D721Med (cell line): ENCODE measurements around the gene MTG2.

Experiments used
- DNase-seq: peaks from one replicate; pipeline ENCODE4 v3.0.0; 2011; ENCODE audit warnings: low spot score; ENCODE audit not compliant: insufficient read length
- FAIRE-seq: peaks from 2 replicates; lab custom pipeline; 2011; peaks lifted over from hg19 to GRCh38; lab: Jason Lieb, UNC
- TF ChIP-seq, protein P1 (sequence below): IDR thresholded peaks from 2 replicates; pipeline ENCODE4 v1.5.1; 2012; ENCODE audit warnings: mild to moderate bottlenecking, control low read depth; ENCODE audit not compliant: insufficient read depth; ENCODE audit errors: missing control alignments

Gene MTG2

DNA sequence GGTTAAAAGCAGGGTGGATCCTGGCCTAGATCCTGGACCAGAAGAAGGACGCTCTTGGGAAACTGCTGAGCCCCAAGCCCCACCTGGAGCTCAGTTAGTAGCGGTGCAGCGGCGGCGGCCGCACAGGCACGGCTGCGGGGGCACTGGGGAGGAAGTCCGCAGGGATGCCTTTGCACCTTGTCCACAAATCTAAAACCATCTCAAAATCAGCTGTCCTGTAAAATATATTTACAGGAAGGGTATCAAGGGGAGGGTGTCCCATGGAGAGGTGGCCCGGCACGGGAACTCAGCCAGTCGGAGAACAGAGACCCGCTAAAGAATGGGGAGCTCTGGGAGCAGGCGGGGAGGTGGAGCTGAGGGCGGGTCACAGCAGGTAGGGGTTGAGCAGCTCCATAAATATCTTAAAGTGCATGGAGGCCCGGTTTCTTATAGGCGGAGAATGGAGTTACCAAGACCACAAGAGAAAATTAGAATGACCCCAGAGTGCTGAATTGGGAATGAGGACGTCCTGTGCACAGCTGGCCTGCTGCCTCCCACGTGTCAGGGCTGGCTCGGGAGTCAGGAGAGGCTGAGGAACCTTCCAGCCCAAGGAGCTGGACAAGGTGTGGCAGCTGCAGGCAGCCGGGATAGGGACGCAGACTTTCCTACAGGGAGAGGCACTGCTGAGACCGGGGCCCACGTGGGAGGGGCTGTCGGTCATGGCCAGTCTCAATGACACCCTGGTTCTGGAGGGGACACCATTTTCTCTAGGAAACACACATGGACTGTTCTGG lies 8.0 kb downstream of the MTG2 start:
- DNase-seq, result no peak
- TF ChIP-seq, protein P1, sequence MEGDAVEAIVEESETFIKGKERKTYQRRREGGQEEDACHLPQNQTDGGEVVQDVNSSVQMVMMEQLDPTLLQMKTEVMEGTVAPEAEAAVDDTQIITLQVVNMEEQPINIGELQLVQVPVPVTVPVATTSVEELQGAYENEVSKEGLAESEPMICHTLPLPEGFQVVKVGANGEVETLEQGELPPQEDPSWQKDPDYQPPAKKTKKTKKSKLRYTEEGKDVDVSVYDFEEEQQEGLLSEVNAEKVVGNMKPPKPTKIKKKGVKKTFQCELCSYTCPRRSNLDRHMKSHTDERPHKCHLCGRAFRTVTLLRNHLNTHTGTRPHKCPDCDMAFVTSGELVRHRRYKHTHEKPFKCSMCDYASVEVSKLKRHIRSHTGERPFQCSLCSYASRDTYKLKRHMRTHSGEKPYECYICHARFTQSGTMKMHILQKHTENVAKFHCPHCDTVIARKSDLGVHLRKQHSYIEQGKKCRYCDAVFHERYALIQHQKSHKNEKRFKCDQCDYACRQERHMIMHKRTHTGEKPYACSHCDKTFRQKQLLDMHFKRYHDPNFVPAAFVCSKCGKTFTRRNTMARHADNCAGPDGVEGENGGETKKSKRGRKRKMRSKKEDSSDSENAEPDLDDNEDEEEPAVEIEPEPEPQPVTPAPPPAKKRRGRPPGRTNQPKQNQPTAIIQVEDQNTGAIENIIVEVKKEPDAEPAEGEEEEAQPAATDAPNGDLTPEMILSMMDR, result no peak
- FAIRE-seq, result no peak

DNA sequence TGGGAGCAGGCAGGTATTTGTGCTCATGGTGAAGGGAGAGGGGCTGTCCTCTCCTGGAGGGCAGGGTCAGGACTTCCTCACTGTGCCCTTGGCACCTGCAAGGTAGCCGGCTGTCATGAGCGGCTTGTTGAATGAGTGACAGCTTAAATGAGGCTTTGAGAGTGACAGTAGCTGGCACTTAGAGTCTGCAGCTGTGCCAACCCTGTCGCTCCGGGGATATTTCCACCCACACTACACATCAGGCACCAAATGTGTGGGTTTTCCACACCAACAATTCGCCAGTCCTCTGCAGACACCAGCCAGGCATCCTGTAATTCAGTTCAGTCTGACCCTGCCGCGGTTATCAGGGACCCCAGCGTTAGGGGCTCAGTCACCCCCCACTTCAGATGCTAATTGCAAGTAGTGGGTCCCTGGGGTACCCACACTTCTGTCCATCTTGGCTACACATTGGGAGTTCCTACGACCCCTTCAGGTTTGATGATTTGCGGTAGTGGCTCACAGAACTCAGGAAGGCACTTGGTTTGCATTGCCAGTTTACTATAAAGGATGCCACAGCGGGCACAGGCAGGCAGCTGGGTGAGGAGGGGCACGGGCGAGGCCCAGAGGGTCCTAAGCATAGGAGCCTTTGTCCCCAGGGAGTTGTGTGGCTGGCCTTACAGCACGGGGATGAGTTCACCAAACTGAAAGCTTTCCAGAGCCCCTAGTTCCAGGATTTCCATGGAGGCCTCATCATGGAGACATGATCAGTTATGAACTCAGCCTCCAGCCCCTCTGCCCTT lies 9.1 kb downstream of the MTG2 start:
- TF ChIP-seq, protein P1, result no peak
- FAIRE-seq, result no peak
- DNase-seq, result no peak

DNA sequence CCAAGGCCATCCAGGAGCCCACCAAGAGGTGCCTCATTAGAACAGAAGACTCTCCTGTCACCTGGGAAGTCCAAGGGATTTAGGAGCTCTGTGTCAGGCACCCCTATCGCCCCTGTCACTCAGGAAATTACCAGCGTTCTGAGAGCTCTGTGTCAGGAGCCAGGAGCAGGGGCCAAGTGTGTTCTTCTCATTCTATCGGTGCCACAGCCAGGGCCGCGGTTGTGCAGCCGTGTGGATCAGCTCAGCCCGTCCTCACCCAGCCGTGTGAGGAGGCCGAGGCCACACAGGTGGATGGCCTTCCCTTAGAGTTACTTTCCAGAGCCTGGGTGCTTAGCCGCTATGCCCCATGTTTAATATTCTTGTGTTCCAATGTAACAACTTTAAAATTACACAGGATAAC lies 9.8 kb downstream of the MTG2 start:
- no peak for FAIRE-seq
- TF ChIP-seq, protein P1, result no peak
- no peak for DNase-seq

DNA sequence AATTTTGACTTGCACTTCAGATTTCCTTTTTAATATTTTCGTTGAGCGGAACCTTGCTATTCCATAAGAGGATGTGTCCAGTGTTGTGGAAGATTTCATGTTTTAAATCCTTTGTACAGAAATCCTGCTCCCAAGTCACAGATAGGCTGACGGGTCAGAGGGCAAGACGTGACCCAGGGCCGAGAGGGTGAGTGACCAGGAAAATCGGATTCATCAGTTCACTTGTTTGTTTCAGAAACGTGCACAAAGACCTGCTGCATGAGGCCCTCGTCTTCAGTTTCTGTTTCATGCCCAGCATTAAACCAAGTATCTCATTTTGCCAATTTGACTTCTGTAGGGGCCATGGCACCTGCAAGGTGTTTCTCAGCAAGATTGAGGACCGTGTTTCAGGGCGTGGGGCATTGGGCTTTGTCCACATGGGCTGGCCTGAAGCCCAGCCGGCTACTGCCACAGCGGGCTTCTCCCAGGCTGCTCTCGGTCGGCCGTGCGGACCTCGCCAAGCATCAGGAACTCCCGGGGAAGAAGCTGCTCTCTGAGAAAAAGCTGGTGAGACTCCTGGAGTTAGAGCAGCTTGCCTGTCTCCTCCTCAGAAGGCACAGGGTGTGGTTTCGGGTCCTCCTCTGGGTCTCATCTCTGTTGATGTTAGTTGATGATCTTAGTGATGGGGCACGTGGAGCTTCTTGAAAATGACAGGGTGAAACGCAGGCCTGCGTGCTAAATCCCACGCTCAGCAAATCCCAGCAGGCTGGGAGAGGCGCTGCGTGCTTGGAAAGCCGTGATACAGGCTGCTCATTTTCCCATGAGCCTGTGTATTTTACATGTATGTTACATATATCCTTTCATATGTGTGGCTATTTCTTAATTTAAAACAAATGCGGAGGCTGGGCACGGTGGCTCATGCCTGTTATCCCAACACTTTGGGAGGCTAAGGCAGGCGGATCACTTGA lies 10.5 kb downstream of the MTG2 start:
- DNase-seq, result no peak
- FAIRE-seq, result no peak
- TF ChIP-seq, protein P1, result no peak

DNA sequence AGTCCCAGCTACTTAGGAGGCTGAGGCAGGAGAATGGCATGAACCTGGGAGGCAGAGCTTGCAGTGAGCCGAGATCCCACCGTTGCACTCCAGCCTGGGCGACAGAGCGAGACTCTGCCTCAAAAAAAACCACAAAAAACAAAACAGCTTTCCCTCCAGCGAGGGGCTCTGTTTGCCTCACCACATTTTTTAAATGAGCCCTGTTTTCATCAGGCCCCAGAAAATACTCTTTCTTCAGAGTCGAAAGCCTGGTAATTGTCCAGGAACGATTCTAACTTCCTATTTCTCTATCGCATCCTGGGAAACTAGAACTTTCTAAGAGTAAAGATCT lies 12.2 kb downstream of the MTG2 start:
- FAIRE-seq, result no peak
- no peak for DNase-seq
- TF ChIP-seq, protein P1, result no peak

DNA sequence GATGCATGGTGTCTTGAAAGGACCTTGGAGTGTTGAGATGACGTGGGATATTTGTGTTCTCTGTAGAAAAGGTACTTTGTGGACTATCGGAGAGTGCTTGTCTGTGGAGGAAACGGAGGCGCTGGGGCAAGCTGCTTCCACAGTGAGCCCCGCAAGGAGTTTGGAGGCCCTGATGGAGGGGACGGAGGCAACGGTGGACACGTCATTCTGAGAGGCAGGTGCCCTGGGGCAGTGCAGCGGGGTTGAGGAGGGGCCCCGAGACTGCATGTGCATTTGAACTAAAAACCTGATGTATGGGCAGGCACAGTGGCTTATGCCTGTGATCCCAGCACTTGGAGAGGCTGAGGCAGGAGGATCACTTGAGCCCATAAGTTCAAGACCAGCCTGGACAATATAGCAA lies 12.9 kb downstream of the MTG2 start:
- no peak for DNase-seq
- no peak for FAIRE-seq
- TF ChIP-seq, protein P1, result no peak
